A549 (cell line): ENCODE measurements around the gene PTMS. TPM values are rescaled to one million over a fixed set of nuclear protein-coding genes. Genes with fewer than 3 reads are reported as not detected.

Experiments used
- ATAC-seq, 2 experiments: fragments of 200-7000 bp in 1 of 2; fragments of >200 bp in 1 of 2; cut with Nextera tagmentation in 1 of 2; cut with Tn5 transposase in 1 of 2; 3 replicates each; pipeline versions ENCODE4 v1.8.0 to v1.9.1; 2018 to 2020; ENCODE audit warnings: mild to moderate bottlenecking in 1 of 2, moderate library complexity in 1 of 2
- CTCF ChIA-PET: fragments of 300-600 bp; sonication (Branson Sonifier 250); formaldehyde crosslinking; extraction: SDS; loops from one replicate; lab custom pipeline; 2021; ENCODE audit warnings: antibody characterized with exemption, inconsistent platforms; lab: Yijun Ruan, JAX
- POLR2A ChIA-PET: fragments of 350-600 bp; formaldehyde crosslinking; extraction: SDS; loops from one replicate; lab custom pipeline; 2021; ENCODE audit warnings: antibody characterized with exemption, inconsistent platforms; lab: Yijun Ruan, JAX
- DNase-seq, 2 experiments: peaks; one replicate each; pipeline versions ENCODE4 v3.0.0 to v3.0.0-alpha.2; 2011 to 2016; ENCODE audit warnings: low read depth in 1 of 2, low spot score in 1 of 2
- FAIRE-seq: peaks from 2 replicates; lab custom pipeline; 2011; peaks lifted over from hg19 to GRCh38; lab: Jason Lieb, UNC
- H3K27ac ChIP-seq, 2 experiments: fragments of >200 bp; sonication (Bioruptor Twin); formaldehyde crosslinking; 3 replicates each; pipeline ENCODE4 v1.5.1; 2016 to 2017
- H3K4me1 ChIP-seq: fragments of >200 bp; sonication (Bioruptor Twin); formaldehyde crosslinking; 3 replicates; pipeline ENCODE4 v1.6.1; 2016
- H3K4me2 ChIP-seq: fragments of >200 bp; sonication (Bioruptor Twin); formaldehyde crosslinking; 3 replicates; pipeline ENCODE4 v1.6.1; 2016
- H3K4me3 ChIP-seq: fragments of >200 bp; sonication (Bioruptor Twin); formaldehyde crosslinking; 3 replicates; pipeline ENCODE4 v1.5.1; 2016
- H3K9me3 ChIP-seq: fragments of >200 bp; sonication (Bioruptor Twin); formaldehyde crosslinking; 3 replicates; pipeline ENCODE4 v1.6.1; 2016
- BCL3 ChIP-seq: fragments of >200 bp; sonication (Bioruptor Twin); formaldehyde crosslinking; IDR thresholded peaks from 3 replicates; pipeline ENCODE4 v1.6.1; 2016
- CHD4 ChIP-seq: fragments of 200-600 bp; sonication (generic); IDR thresholded peaks from 2 replicates; pipeline ENCODE4 v1.6.1; 2016; ENCODE audit warnings: antibody characterized with exemption, mild to moderate bottlenecking, borderline replicate concordance
- CTCF ChIP-seq: fragments of >200 bp; sonication (Bioruptor Twin); formaldehyde crosslinking; IDR thresholded peaks from 3 replicates; pipeline ENCODE4 v1.5.1; 2016
- ELK1 ChIP-seq: fragments of 150-350 bp; IDR thresholded peaks from 2 replicates; pipeline ENCODE4 v1.6.1; 2014; ENCODE audit warnings: low read depth, mild to moderate bottlenecking, low read length
- ESRRA ChIP-seq: fragments of 150-350 bp; IDR thresholded peaks from 2 replicates; pipeline ENCODE4 v1.6.1; 2014; ENCODE audit warnings: mild to moderate bottlenecking, low read length, borderline replicate concordance
- FOSL2 ChIP-seq, 2 experiments: fragments of 450-650 bp in 1 of 2; fragments of >200 bp in 1 of 2; sonication (Bioruptor Twin) in 1 of 2; formaldehyde crosslinking; IDR thresholded peaks; 2 replicates each; pipeline versions ENCODE4 v1.5.0 to v1.6.1; 2016 to 2020; ENCODE audit warnings: mild to moderate bottlenecking in 1 of 2, moderate library complexity in 1 of 2
- GATA3 ChIP-seq: IDR thresholded peaks from 2 replicates; pipeline ENCODE4 v1.6.1; 2012; ENCODE audit warnings: borderline replicate concordance
- HES2 ChIP-seq: fragments of >200 bp; sonication (Bioruptor Twin); formaldehyde crosslinking; IDR thresholded peaks from 2 replicates; pipeline ENCODE4 v1.6.1; 2016
- JUNB ChIP-seq: fragments of >200 bp; sonication (Bioruptor Twin); formaldehyde crosslinking; IDR thresholded peaks from 2 replicates; pipeline ENCODE4 v1.6.1; 2016
- MAX ChIP-seq: IDR thresholded peaks from 2 replicates; pipeline ENCODE4 v1.6.1; 2012
- MYC ChIP-seq: IDR thresholded peaks from 2 replicates; pipeline ENCODE4 v1.6.1; 2012; ENCODE audit warnings: mild to moderate bottlenecking, inconsistent platforms, low read length, improper control_type of control experiment, borderline replicate concordance
- NPAS2 ChIP-seq: fragments of 250-450 bp; sonication (Bioruptor Pico); IDR thresholded peaks from 2 replicates; pipeline ENCODE4 v1.8.0; 2022; ENCODE audit warnings: mild to moderate bottlenecking, moderate library complexity, borderline replicate concordance
- PHF8 ChIP-seq: fragments of 200-600 bp; sonication (generic); IDR thresholded peaks from 2 replicates; pipeline ENCODE4 v1.6.1; 2016; ENCODE audit warnings: low read depth, mild to moderate bottlenecking, antibody characterized with exemption, moderate library complexity, borderline replicate concordance
- POLR2AphosphoS2 ChIP-seq: conservative IDR thresholded peaks from 2 replicates; pipeline ENCODE4 v1.6.1; 2012; ENCODE audit warnings: low read length, improper control_type of control experiment, inconsistent platforms
- RARB ChIP-seq: fragments of 250-450 bp; sonication (Bioruptor Pico); IDR thresholded peaks from 2 replicates; pipeline ENCODE4 v1.8.0; 2021; ENCODE audit warnings: mild to moderate bottlenecking, moderate library complexity
- RFX5 ChIP-seq: fragments of 450-650 bp; IDR thresholded peaks from 2 replicates; pipeline ENCODE4 v1.7.1; 2014; ENCODE audit warnings: antibody characterized with exemption, mild to moderate bottlenecking, moderate library complexity
- SMC3 ChIP-seq: fragments of >200 bp; sonication (Bioruptor Twin); formaldehyde crosslinking; IDR thresholded peaks from 3 replicates; pipeline ENCODE4 v1.6.1; 2018; ENCODE audit warnings: inconsistent platforms
- USF2 ChIP-seq: fragments of 450-650 bp; IDR thresholded peaks from 2 replicates; pipeline ENCODE4 v1.6.1; 2014; ENCODE audit warnings: antibody characterized with exemption
- ZSCAN20 ChIP-seq: fragments of 250-450 bp; sonication (Bioruptor Pico); IDR thresholded peaks from 2 replicates; pipeline ENCODE4 v1.8.0; 2022; ENCODE audit warnings: mild to moderate bottlenecking, moderate library complexity
- WGBS: methylation state at CpG from one replicate; pipeline ENCODE4 v1.1.6; 2017; ENCODE audit errors: missing lambda C conversion rate; 5-methylcytosine and 5-hydroxymethylcytosine counted together
- polyA plus RNA-seq, 4 experiments: library from polyadenylated mRNA; depleted of rRNA in 3 of 4; stranded (reverse); fragments of >200 nt; fragmentation: RNase III in 1 of 4; extraction: RNeasy Plus Mini Kit Qiagen cat#74134 plus additional on column Dnase treatment in 1 of 4; gene quantifications; 2 replicates in 3 of 4; 3 replicates in 1 of 4; pipeline ENCODE4 v1.2.3, GENCODE V29; 2011 to 2017

Gene PTMS
- polyA plus RNA-seq, 2 of the 4 experiments (the other 2 are of a cell fraction): 391 to 1,195 TPM

GRCh38 chr12:6796576-6796975 lies 30.4 kb downstream of the PTMS start:
- FAIRE-seq: no peak
- CTCF ChIA-PET: interaction anchor here (0.6 to 3.2 kb wide), 6 partner anchors 15 to 44 kb away, joined by 3 to 13 read pairs (median 4); partner anchors contain the start of genes GNB3 and MLF2
- WGBS: 63% methylated on average over 4 of the region's 4 CpGs

GRCh38 chr12:6799147-6799546 lies 33.0 kb downstream of the PTMS start:
- FAIRE-seq: no peak
- ChIA-PET CTCF (interaction anchor here (1.2 to 2.0 kb wide), 2 partner anchors 9 to 27 kb away, joined by 3 to 4 read pairs; partner anchors contain the start of gene CD4), POLR2A (no interaction called here)
- ATAC-seq: no peak
- no peak for DNase-seq
- H3K9me3 ChIP-seq: no peaks in the 10 kb centered on the region
- H3K4me1 ChIP-seq: no peaks in the 10 kb centered on the region
- no peak for TF ChIP-seq NPAS2 (CRISPR knock-in tag)
- TF ChIP-seq, all 56 proteins: peak for 0
- H3K27ac ChIP-seq: no peak overlapping the region
- no peak overlapping the region for H3K4me3 ChIP-seq
- H3K4me2 ChIP-seq: no peak overlapping the region
- WGBS: 81% methylated on average over 5 of the region's 5 CpGs

More at GRCh38 chr12:6796576-6796975, 30.4 kb downstream of the PTMS start:
- ATAC-seq: no peak
- POLR2A ChIA-PET: no interaction called here
- no peak for DNase-seq
- Histone ChIP-seq H3K9me3 (no peaks in the 10 kb centered on the region), H3K4me1 (no peaks in the 10 kb centered on the region), H3K27ac (no peak overlapping the region), H3K4me2 (no peak overlapping the region), H3K4me3 (no peak overlapping the region)
- TF ChIP-seq ELK1 (no peak), RFX5 (no peak), CHD4 (no peak), SMC3 (no peak), BCL3 (no peak), CTCF (no peak), POLR2AphosphoS2 (no peak), MYC (no peak), JUNB (no peak), FOSL2 (IDR thresholded peaks at IDR 0.05) (no peak), FOSL2 (CRISPR knock-in tag; IDR thresholded peaks at IDR 0.05) (no peak), RARB (CRISPR knock-in tag) (no peak), USF2 (no peak), GATA3 (no peak), HES2 (no peak), MAX (no peak), ESRRA (no peak), ZSCAN20 (CRISPR knock-in tag) (no peak), PHF8 (no peak)
- TF ChIP-seq, all 56 proteins: peak for 0
